SK-N-MC (cell line): ENCODE data around the gene PACSIN3.

Source experiments
- DNase-seq: peaks from one replicate; pipeline ENCODE4 v3.0.0-alpha.2; 2011; ENCODE audit warnings: low read depth, low spot score
- H3K27ac ChIP-seq: fragments of 200-600 bp; sonication (generic); 2 replicates; pipeline ENCODE4 v1.5.1; 2016; ENCODE audit warnings: mixed run types
- H3K36me3 ChIP-seq: fragments of 200-600 bp; sonication (generic); 2 replicates; pipeline ENCODE4 v1.6.1; 2017; ENCODE audit warnings: antibody characterized with exemption, low read length, mixed read lengths; ENCODE audit not compliant: insufficient read depth
- H3K4me3 ChIP-seq: fragments of 200-600 bp; sonication (generic); 2 replicates; pipeline ENCODE4 v1.5.1; 2016
- H3K9ac ChIP-seq: fragments of 200-600 bp; sonication (generic); 2 replicates; pipeline ENCODE4 v1.8.0; 2017; ENCODE audit warnings: mixed run types, mixed read lengths; ENCODE audit not compliant: insufficient read length
- H3K9me3 ChIP-seq: fragments of 200-600 bp; sonication (generic); 2 replicates; pipeline ENCODE4 v1.6.1; 2017; ENCODE audit warnings: low read depth, mild to moderate bottlenecking, antibody characterized with exemption, low read length, moderate library complexity, mixed read lengths
- EZH2 ChIP-seq: fragments of 200-600 bp; sonication (generic); IDR thresholded peaks from one replicate; pipeline ENCODE4 v1.6.1; 2017; ENCODE audit warnings: antibody characterized with exemption
- FOXP2 ChIP-seq: optimal IDR thresholded peaks from 2 replicates; pipeline ENCODE3; 2011; ENCODE audit warnings: mild to moderate bottlenecking, moderate library complexity; ENCODE audit not compliant: insufficient read depth; ENCODE audit errors: extremely low read length, control extremely low read depth
- POLR2AphosphoS5 ChIP-seq: IDR thresholded peaks from 2 replicates; pipeline ENCODE4 v1.6.1; 2012; ENCODE audit warnings: mild to moderate bottlenecking, low read depth, low read length, borderline replicate concordance

Gene PACSIN3

GRCh38 chr11:47155879-47156278 is 30.4 kb downstream of the PACSIN3 start:
- TF ChIP-seq EZH2 (no peak), FOXP2 (no peak), POLR2AphosphoS5 (no peak)
- Histone ChIP-seq H3K9me3 (no peaks in the 10 kb centered on the region), H3K36me3 (no peaks in the 10 kb centered on the region), H3K27ac (no peak overlapping the region), H3K4me3 (no peak overlapping the region), H3K9ac (no peak overlapping the region)
- DNase-seq, result no peak

GRCh38 chr11:47154616-47155570 is 31.3 kb downstream of the PACSIN3 start:
- TF ChIP-seq POLR2AphosphoS5 (no peak), EZH2 (no peak), FOXP2 (no peak)
- Histone ChIP-seq H3K9me3 (no peaks in the 10 kb centered on the region), H3K27ac (no peak overlapping the region), H3K4me3 (no peak overlapping the region), H3K36me3 (no peaks in the 10 kb centered on the region), H3K9ac (no peak overlapping the region)
- DNase-seq, result no peak

- H3K36me3 ChIP-seq, result no peaks in the 10 kb centered on the region
- TF ChIP-seq POLR2AphosphoS5, result no peak
- TF ChIP-seq FOXP2, result no peak
- TF ChIP-seq EZH2, result no peak
- H3K27ac ChIP-seq, result no peak overlapping the region
- no peak overlapping the region for H3K9ac ChIP-seq
- peak; percentile 51 for DNase-seq
- H3K9me3 ChIP-seq, result no peaks in the 10 kb centered on the region
- H3K4me3 ChIP-seq, result no peak overlapping the region
Observed at GRCh38 chr11:47152953-47153950, 33.0 kb downstream of the PACSIN3 start.

- H3K27ac ChIP-seq, result no peak overlapping the region
- H3K9me3 ChIP-seq, result no peaks in the 10 kb centered on the region
- TF ChIP-seq EZH2 (no peak), POLR2AphosphoS5 (no peak), FOXP2 (no peak)
- H3K4me3 ChIP-seq, result no peak overlapping the region
- H3K36me3 ChIP-seq, result no peaks in the 10 kb centered on the region
- DNase-seq, result no peak
- H3K9ac ChIP-seq, result no peak overlapping the region
Observed at GRCh38 chr11:47152126-47152952, 33.9 kb downstream of the PACSIN3 start.

- Histone ChIP-seq H3K36me3 (no peaks in the 10 kb centered on the region), H3K4me3 (no peak overlapping the region), H3K9ac (no peak overlapping the region), H3K9me3 (no peaks in the 10 kb centered on the region), H3K27ac (no peak overlapping the region)
- no peak for DNase-seq
- no peak for TF ChIP-seq EZH2
- no peak for TF ChIP-seq POLR2AphosphoS5
- TF ChIP-seq FOXP2, result no peak
Observed at GRCh38 chr11:47149782-47150181, 36.5 kb downstream of the PACSIN3 start.

GRCh38 chr11:47148903-47149531 is 37.2 kb downstream of the PACSIN3 start:
- Histone ChIP-seq H3K9ac (no peak overlapping the region), H3K36me3 (no peaks in the 10 kb centered on the region), H3K27ac (no peak overlapping the region), H3K4me3 (no peak overlapping the region), H3K9me3 (no peaks in the 10 kb centered on the region)
- DNase-seq, result no peak
- TF ChIP-seq EZH2 (no peak), FOXP2 (no peak), POLR2AphosphoS5 (no peak)

GRCh38 chr11:47148270-47148669 is 38.0 kb downstream of the PACSIN3 start:
- TF ChIP-seq POLR2AphosphoS5 (no peak), EZH2 (no peak), FOXP2 (no peak)
- Histone ChIP-seq H3K9me3 (no peaks in the 10 kb centered on the region), H3K36me3 (no peaks in the 10 kb centered on the region), H3K27ac (no peak overlapping the region), H3K9ac (no peak overlapping the region), H3K4me3 (no peak overlapping the region)
- DNase-seq, result no peak
